DOHH2 (cell line): ENCODE measurements around the gene NAA25.

Experiments
- H3F3A ChIP-seq: fragments of 200-600 bp; sonication (generic), shearing (Covaris generic); 2 replicates; pipeline ENCODE4 v1.6.0; 2016; ENCODE audit warnings: antibody characterized with exemption, mild to moderate bottlenecking; ENCODE audit not compliant: control insufficient read depth, insufficient read depth
- H3K27ac ChIP-seq: fragments of 200-600 bp; sonication (generic); 2 replicates; pipeline ENCODE4 v1.5.1; 2014; ENCODE audit warnings: low read depth, mild to moderate bottlenecking, low read length, moderate library complexity
- H3K27me3 ChIP-seq: fragments of 200-600 bp; sonication (generic); 2 replicates; pipeline ENCODE4 v1.6.1; 2014; ENCODE audit warnings: mild to moderate bottlenecking, low read length, mixed read lengths; ENCODE audit not compliant: control insufficient read depth
- H3K36me3 ChIP-seq: fragments of 200-600 bp; sonication (generic); 2 replicates; pipeline ENCODE4 v1.6.1; 2014; ENCODE audit warnings: mild to moderate bottlenecking, low read length, moderate library complexity, mixed read lengths; ENCODE audit not compliant: control insufficient read depth
- H3K4me1 ChIP-seq: fragments of 200-600 bp; sonication (generic); 2 replicates; pipeline ENCODE4 v1.6.1; 2014; ENCODE audit warnings: mild to moderate bottlenecking, low read length, mixed read lengths; ENCODE audit not compliant: control insufficient read depth
- H3K4me2 ChIP-seq: fragments of 200-600 bp; sonication (generic); 2 replicates; pipeline ENCODE4 v1.6.0; 2014; ENCODE audit warnings: mild to moderate bottlenecking, low read length, moderate library complexity
- H3K4me3 ChIP-seq: fragments of 200-600 bp; sonication (generic); 2 replicates; pipeline ENCODE4 v1.5.1; 2014; ENCODE audit warnings: mild to moderate bottlenecking, low read length, mixed read lengths
- H3K79me2 ChIP-seq: fragments of 200-600 bp; sonication (generic); 2 replicates; pipeline ENCODE4 v1.6.1; 2014; ENCODE audit warnings: mild to moderate bottlenecking, low read length, mixed read lengths; ENCODE audit not compliant: control insufficient read depth
- H3K9me2 ChIP-seq: fragments of 200-600 bp; sonication (generic); replicated peaks from 2 replicates; pipeline ENCODE4 v1.6.1; 2014; ENCODE audit warnings: mild to moderate bottlenecking, low read length, mixed read lengths; ENCODE audit not compliant: control insufficient read depth
- H3K9me3 ChIP-seq: fragments of 200-600 bp; sonication (generic); 2 replicates; pipeline ENCODE4 v1.6.1; 2014; ENCODE audit warnings: antibody characterized with exemption, low read length, mixed read lengths; ENCODE audit not compliant: control insufficient read depth, insufficient read depth
- H4K20me1 ChIP-seq: fragments of 200-600 bp; sonication (generic); 2 replicates; pipeline ENCODE4 v1.6.0; 2014; ENCODE audit warnings: low read depth, mild to moderate bottlenecking, antibody characterized with exemption, low read length, moderate library complexity; ENCODE audit not compliant: control insufficient read depth, insufficient read depth
- EZH2phosphoT487 ChIP-seq: fragments of 200-600 bp; sonication (generic); IDR thresholded peaks from 2 replicates; pipeline ENCODE4 v1.6.1; 2017; ENCODE audit warnings: borderline replicate concordance, mild to moderate bottlenecking, antibody characterized with exemption, low read length, moderate library complexity, mixed read lengths
- TF ChIP-seq, protein P1 (sequence below): fragments of 200-600 bp; sonication (generic); IDR thresholded peaks from one replicate; pipeline ENCODE4 v1.5.1; 2014; ENCODE audit warnings: antibody characterized with exemption, mild to moderate bottlenecking, low read depth, low read length; ENCODE audit not compliant: poor library complexity, severe bottlenecking

Gene NAA25

DNA sequence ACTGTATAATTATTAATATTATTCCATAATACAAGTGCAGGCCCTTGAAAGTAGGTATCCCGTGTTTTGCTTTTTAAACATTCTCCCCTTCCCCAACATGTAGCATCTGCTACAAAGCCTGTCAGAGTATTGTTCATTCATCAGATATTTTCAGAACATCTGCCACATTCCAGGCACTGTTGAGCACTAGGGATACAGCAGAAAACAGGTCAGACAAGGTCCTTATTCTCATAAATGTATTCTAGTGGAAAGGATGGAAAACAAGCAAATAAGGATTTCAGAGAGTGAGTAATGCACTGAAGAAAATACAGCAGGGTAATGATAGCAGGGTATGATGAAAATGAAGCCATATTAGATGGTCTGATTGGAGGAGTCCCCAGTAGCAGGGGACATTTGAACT, 91.5 kb downstream of the NAA25 start:
- Histone ChIP-seq H3K27ac (no peak overlapping the region), H3K9me2 (no peaks in the 10 kb centered on the region), H3K79me2 (peaks cover 95% of the 10 kb centered on the region), H3K27me3 (no peaks in the 10 kb centered on the region), H3K4me2 (no peak overlapping the region), H3F3A (peaks cover 10% of the 10 kb centered on the region), H3K4me3 (no peak overlapping the region), H3K9me3 (no peaks in the 10 kb centered on the region), H3K36me3 (peaks cover 78% of the 10 kb centered on the region), H4K20me1 (peaks cover 37% of the 10 kb centered on the region), H3K4me1 (peaks cover 27% of the 10 kb centered on the region)
- no peak for TF ChIP-seq EZH2phosphoT487
- TF ChIP-seq, protein P1, sequence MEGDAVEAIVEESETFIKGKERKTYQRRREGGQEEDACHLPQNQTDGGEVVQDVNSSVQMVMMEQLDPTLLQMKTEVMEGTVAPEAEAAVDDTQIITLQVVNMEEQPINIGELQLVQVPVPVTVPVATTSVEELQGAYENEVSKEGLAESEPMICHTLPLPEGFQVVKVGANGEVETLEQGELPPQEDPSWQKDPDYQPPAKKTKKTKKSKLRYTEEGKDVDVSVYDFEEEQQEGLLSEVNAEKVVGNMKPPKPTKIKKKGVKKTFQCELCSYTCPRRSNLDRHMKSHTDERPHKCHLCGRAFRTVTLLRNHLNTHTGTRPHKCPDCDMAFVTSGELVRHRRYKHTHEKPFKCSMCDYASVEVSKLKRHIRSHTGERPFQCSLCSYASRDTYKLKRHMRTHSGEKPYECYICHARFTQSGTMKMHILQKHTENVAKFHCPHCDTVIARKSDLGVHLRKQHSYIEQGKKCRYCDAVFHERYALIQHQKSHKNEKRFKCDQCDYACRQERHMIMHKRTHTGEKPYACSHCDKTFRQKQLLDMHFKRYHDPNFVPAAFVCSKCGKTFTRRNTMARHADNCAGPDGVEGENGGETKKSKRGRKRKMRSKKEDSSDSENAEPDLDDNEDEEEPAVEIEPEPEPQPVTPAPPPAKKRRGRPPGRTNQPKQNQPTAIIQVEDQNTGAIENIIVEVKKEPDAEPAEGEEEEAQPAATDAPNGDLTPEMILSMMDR, result no peak

DNA sequence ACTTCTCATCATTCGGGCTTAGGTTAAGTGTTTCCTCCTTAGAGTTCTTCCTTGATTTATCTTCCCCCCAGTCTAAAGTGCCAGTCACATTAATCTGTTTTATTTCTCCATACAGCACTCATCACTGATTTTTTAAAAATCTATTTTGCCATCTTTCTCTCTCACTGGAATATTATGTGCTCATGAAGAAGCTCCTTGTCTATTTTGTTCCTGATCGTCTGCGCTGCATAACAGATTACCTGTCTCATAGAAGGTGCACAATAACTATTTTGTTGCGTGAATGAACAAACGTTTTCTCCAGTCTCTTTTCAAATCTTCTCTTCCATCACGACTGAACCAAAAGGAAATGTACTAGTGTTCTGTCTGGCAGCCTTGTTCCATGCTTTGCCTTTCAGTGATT, 92.6 kb downstream of the NAA25 start:
- H3K4me2 ChIP-seq, result peak overlapping the region; percentile 92
- H3K27me3 ChIP-seq, result no peaks in the 10 kb centered on the region
- H3F3A ChIP-seq, result peaks cover 10% of the 10 kb centered on the region
- H3K9me2 ChIP-seq, result no peaks in the 10 kb centered on the region
- H3K9me3 ChIP-seq, result no peaks in the 10 kb centered on the region
- peak overlapping the region; percentile 90; the same call in 1 of the 2 replicates for H3K4me3 ChIP-seq
- H4K20me1 ChIP-seq, result peaks cover 37% of the 10 kb centered on the region
- H3K4me1 ChIP-seq, result peaks cover 37% of the 10 kb centered on the region
- H3K27ac ChIP-seq, result no peak overlapping the region
- TF ChIP-seq EZH2phosphoT487, result no peak
- TF ChIP-seq, protein P1, result no peak
- H3K36me3 ChIP-seq, result peaks cover 76% of the 10 kb centered on the region
- peaks cover 97% of the 10 kb centered on the region for H3K79me2 ChIP-seq

DNA sequence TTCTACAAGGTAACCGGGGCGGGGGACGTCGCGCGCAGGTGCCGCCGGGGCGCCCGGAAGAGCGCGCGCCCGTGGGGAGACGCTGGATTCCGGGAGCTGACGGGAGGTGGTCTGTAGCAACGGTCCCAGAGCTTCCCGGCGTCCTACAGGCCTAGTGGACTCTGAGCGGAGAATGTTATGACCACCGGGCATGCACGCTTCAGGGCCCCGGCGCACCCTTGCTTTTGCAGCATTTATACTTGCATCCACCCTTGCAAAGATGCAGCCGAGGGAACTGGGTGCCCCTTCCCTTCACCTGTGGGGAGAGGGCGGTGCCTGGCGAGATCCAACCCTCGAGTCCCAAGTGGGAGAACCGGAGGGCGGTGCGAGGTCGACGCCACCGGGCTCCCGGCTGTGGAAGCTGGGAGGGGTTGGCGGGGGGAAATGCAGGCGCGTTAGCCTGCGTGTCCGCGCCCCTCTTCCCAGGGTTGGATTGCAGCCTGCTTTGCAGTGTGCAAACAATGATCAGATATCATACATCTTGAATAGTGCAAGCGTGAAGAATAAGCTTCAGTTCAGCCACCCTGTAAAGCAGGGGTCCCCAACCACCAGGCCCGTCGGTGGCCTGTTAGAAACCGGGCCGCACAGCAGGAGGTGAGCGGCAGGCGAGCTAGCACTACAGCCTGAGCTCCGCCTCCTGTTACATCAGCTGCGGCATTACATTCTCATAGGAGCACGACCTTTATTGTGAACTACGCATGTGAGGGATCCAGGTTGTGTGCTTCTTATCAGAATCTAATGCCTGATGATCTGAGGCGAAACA, 94.8 kb downstream of the NAA25 start:
- Histone ChIP-seq H3K36me3 (peaks cover 65% of the 10 kb centered on the region), H3K9me2 (no peaks in the 10 kb centered on the region), H3K4me2 (peak overlapping the region; percentile 92), H3K27ac (peak overlapping the region; percentile 95), H4K20me1 (peaks cover 33% of the 10 kb centered on the region), H3K79me2 (peaks cover 85% of the 10 kb centered on the region), H3K9me3 (no peaks in the 10 kb centered on the region), H3K4me3 (peak overlapping the region; percentile 90), H3K4me1 (peaks cover 51% of the 10 kb centered on the region), H3K27me3 (no peaks in the 10 kb centered on the region), H3F3A (peaks cover 16% of the 10 kb centered on the region; the same call in 1 of the 2 replicates)
- TF ChIP-seq, protein P1, result no peak
- TF ChIP-seq EZH2phosphoT487, result no peak
